ENCODE results near the gene SLC10A1.

GRCh38 chr14:69816216-69816615 lies 19.2 kb upstream of the SLC10A1 start:
- TF ChIP-seq GATA2 (IDR thresholded peaks at IDR 0.05; ENCODE audit: low read depth, low read length) = no peak
- TF ChIP-seq GATA3 (IDR thresholded peaks at IDR 0.05; ENCODE audit: low read depth, low read length) = no peak

Measured in SH-SY5Y (cell line).